Activated naive CD4-positive, alpha-beta T cell treated with Interleukin-2 at 50 U/mL for 16 hours (primary cell): ENCODE results near the gene FARP2.
"Not testable (repeated sequence)": the region's sequence is repeated elsewhere in the genome, so short reads cannot be mapped to it uniquely, and the experiment has no call there.

Source experiments
- DNase-seq: peaks from one replicate; pipeline ENCODE4 v3.0.0-alpha.2; 2020

FARP2 gene

GRCh38 chr2:241355983-241356870 is at the start of gene FARP2:
TSS of gene FARP2 (plus strand) at chr2:241356285. CDS start at chr2:241373108, 16,823 bp downstream.
- peak; percentile 96 for DNase-seq

GRCh38 chr2:241307055-241307454 is 49.0 kb upstream of the FARP2 start:
- DNase-seq: no peak

DNA sequence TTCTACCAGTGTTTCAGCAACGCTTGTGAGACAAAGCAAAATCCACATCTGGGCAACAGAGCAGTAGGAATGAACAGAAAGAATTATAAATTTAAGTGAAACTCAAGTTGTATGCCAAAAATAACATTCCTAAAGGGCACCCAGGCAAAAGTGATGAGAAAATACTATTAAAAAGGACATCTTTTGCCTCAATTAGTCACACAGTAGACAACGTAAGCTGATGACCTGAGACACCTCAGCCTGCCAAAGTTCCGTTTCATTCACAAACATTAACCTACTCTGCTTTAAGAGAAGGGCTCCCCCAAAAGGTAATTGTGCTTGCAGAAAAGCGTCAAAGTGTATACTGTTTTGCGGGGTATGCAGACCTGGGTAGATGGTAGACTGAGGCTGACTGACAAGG is 47.8 kb upstream of the FARP2 start:
- DNase-seq: no peak

- no peak for DNase-seq
These were observed 47.1 kb upstream of the FARP2 start for GRCh38 chr2:241308832-241309500.

GRCh38 chr2:241309684-241310117 is 46.4 kb upstream of the FARP2 start:
- peak; percentile 72 for DNase-seq

- no peak for DNase-seq
These were observed 45.0 kb upstream of the FARP2 start for GRCh38 chr2:241310917-241311566.

DNA sequence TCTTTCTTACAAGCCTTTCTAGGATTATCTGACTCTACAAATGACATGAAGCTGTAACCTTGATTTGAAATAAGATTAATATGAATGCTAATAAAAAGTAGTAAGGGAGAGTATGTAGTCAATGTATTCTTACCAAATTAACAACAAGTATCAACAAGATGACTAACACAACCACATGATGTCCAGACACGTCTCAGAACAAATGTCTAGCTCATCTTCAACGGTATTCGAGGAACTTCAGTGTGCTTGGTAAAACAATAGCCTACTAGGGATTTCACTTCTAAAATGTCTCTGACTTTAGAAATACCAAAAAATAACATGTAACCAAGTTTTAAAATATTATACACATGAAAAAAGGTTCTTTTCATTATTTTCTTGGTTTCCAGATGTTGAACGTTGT is 44.0 kb upstream of the FARP2 start:
- no peak for DNase-seq

DNA sequence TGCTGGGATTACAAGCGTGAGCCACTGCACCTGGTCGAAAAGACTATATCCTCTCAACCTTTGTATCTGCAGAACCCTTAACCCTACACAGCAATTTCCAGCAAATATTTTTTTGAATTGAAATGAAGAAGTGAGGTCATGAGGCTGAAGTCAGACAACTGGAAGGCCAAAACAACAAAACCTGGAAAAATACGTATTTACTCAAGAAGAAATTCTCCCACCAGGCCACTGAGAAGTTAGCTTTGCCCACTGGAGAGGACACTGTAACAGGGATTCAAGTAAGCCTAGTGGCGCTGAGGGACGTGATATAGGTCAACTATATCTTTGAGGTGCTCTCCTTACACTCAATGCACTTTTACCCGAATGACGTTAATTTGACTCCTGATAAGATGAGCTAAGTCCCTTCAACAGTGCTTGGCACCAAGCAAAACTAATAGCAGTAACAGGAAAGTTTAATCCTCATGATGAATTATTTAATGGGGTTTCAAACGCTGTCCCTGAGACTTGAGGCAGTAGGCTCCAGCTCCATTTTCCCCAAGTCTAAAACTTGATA is 42.5 kb upstream of the FARP2 start:
- no peak for DNase-seq

- no peak for DNase-seq
These were observed 41.6 kb upstream of the FARP2 start for GRCh38 chr2:241314226-241315092.

DNA sequence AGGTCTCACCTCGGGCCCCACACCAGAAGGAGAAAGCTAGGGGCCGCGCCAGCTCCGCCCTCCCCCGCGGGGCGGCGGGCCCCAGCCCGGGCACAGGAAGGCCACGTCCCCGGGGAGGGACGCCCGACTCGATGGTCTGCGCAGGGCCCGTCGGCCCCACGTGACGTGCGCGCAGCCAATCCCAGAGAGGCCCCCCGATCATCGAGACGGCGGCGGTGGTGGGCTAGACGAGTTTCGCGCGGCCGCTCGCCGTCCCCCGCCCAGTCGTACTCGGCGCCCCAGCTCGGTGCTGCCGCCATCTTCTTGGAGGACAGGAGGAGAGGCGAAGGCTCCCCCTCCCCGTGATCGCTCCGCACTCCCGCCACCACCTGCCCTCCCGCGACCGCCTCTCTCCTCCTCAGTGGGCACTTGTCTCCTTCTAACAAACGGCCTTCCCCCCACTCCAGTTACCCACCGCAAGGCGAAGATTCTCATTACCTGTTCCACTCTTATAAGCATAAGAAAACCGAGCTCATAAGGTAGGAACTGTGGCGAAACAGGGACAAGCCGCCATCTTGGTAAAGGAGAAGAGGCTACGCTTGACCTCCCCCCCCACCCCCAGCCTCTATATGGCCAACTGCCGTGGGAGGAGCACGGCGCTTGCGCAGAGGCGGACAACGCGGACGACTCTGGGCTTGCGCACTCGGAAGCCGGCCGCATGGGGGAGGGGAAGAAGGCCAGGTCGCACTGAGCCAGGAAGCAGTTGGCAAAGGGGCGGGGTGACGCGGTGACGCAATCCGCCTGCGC is 40.8 kb upstream of the FARP2 start, which contains the start of gene HDLBP:
Gene HDLBP (minus strand): TSS at position 580 of the 786 bp plus-strand sequence. CDS start 48,803 bp downstream, outside the sequence.
- DNase-seq: peak; percentile 100

GRCh38 chr2:241315879-241316631 is 40.0 kb upstream of the FARP2 start, which contains the start of gene SEPTIN2:
TSS of gene SEPTIN2 (plus strand) at chr2:241315925. CDS start at chr2:241324233, 8,308 bp downstream.
- peak; percentile 77 for DNase-seq

DNA sequence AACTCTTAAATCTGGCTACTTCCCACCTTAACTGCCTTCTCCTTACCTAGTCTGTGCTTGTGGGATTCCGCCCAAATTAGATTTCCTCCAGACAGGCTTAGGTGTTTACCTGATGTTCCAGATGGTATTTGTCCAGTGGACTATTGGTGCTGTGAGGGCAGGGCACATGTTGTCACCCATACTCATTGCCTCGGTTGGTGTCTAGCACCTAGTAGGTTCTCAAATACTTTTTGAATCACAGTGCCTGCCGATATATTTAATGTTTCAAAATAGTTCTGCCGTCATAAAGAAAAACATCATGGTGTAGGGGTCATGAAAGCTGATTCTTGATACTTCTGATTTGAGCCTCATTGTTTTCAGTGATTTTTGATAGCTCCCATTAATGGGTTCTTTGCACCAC is 39.3 kb upstream of the FARP2 start:
- DNase-seq: no peak

DNA sequence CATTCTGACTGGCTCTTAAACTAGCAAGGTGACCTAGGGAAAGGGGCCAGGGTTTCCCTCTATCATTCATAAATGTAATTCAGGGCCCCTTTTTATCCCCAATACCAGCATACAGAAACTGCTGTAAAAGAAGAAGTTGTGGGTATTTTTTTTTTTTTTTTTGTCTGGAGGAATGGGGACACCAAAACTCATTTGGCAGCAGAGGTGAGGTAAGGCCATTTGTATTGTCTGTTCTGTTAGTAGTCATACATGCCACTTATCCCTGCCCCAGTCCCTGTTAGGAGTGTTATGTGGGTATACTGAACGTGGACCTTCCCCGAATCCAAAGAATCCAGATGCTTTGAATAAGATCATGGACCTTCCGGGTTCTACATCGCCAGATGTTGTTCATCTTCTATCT is 38.7 kb upstream of the FARP2 start:
- no peak for DNase-seq

- not testable (repeated sequence) for DNase-seq
These were observed 37.3 kb upstream of the FARP2 start for GRCh38 chr2:241318830-241319229.

GRCh38 chr2:241320394-241320793 is 35.7 kb upstream of the FARP2 start:
- DNase-seq: no peak

DNA sequence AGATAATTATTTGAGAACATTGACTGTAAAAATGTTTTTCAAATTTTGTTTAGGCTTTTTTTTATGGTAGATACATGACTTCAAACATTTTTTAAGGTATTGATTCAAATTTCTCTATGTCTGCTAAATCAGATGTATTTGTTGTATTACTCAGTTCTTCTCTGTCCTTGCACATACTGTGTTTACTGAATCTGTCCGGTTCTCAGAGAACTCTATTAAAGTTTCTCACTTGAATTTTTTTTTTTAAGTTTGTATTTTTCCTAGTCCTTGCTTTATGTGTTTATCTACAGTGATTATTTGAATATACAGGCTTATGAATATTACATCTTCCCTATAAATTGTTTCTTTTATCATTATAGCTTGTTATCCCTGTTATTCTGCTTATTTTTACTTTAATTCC is 35.1 kb upstream of the FARP2 start:
- no peak for DNase-seq

- DNase-seq: no peak
These were observed 34.2 kb upstream of the FARP2 start for GRCh38 chr2:241321886-241322285.

DNA sequence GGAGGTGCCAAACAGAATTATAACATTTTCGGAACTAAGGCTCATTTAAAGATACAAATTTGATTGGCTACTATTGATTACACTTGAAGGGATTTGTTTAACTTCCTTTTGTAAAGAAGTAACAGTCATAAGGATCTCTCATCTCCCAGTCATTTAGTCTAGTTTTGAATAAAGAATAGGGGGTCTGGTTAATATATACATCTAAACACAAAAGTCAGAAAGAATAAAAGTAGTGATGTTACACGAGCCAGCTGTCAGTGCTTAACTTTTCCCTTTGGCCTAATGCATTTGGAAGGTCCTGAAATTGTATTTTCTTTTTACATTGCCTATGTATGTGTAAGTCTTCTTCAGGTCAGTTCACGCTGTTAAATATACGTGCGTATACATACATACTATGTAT is 32.3 kb upstream of the FARP2 start:
- no peak for DNase-seq

- DNase-seq: no peak
These were observed 31.3 kb upstream of the FARP2 start for GRCh38 chr2:241324775-241325174.

DNA sequence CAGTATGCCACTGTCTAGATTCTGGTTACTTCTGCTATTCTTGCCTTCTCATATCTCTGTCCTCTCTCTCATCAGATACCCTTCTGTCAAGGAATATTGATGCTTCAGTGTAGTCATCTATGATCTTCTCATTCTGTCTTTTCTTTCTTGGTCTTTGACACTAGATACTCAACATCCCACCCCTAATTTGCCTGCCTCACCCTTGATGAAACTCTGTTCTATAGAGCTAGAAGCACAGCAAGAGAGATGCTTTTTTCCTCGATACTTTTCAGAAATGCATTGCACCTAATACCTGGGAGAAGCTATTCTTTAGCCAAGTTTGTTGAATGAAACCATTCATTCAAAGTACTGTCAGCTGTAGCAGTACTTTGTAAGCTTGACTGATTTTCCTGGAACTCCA is 30.8 kb upstream of the FARP2 start:
- DNase-seq: no peak
